ENCODE measurements around the gene ATRIP.
"Not testable (repeated sequence)": the region's sequence is repeated elsewhere in the genome, so short reads cannot be mapped to it uniquely, and the experiment has no call there.

Gene ATRIP

DNA sequence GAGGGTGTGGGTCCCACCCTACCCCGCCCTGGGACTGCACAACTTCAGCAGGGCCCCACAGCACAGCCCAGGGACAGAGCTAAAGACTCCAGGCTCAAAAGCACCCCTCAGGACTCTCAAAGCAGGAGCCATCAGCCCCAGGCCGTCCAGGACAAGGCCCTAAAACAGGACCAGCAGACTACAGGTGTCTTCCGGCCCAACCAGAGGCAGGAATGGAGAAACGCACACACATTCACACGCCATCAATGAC is 26.1 kb downstream of the ATRIP start:
- DNase-seq (no peak), ATAC-seq (replicated peaks) (no peak)
- peak overlapping the region; percentile 98 for H3K27ac Mint-ChIP-seq
- H3K27me3 Mint-ChIP-seq = no peaks in the 10 kb centered on the region
- H3K4me1 Mint-ChIP-seq = peaks cover 52 to 61% of the 10 kb centered on the region in 2 donors
- peak overlapping the region; percentile 84 to 86 for H3K4me3 Mint-ChIP-seq
- no peaks in the 10 kb centered on the region for H3K9me3 Mint-ChIP-seq
- peaks cover 9 to 31% of the 10 kb centered on the region in 2 donors for H3K36me3 Mint-ChIP-seq

DNA sequence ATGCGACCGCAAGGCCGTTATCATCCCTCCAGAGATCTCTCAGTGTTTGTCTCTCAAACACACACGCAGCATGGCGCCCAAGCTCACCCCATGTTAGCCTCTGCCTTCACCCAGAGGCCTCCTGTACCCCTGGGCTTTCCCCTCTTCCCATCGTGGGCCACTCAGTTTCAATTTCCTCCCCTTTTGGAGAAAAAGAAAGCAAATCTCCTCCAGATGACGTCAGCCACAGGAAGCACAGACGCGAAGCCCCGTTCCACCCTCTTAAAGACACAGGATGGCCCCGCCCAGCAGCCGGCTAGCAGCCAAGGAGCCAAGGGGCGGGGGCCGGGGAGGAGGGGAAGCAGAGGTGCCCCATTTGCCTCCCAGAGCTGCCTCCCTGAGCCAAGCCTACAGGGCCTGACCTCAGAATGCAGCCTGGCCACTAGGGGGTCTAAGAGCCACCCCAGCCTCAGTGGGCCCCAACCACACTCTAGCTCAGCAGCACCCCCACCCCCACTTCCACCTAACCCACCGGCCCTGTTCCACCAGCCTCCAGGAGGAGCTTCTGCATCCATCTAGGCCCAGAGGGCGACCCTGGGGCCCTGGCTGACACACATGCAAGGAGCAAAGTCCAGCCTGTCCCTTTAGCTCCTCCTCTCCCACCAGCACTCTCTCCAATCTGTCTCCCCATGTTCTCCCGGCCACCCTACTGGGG is 26.5 kb downstream of the ATRIP start:
- H3K27ac Mint-ChIP-seq = peak overlapping the region; percentile 98
- peaks cover 6 to 27% of the 10 kb centered on the region in 2 donors for H3K36me3 Mint-ChIP-seq
- H3K9me3 Mint-ChIP-seq = no peaks in the 10 kb centered on the region
- H3K4me1 Mint-ChIP-seq = peaks cover 52 to 61% of the 10 kb centered on the region in 2 donors
- H3K4me3 Mint-ChIP-seq = peak overlapping the region; percentile 84 to 86
- no peaks in the 10 kb centered on the region for H3K27me3 Mint-ChIP-seq
- peak; percentile 89 to 92 for ATAC-seq (replicated peaks)
- DNase-seq = peak; percentile 93

- Mint-ChIP-seq H3K4me1 (peaks cover 53 to 61% of the 10 kb centered on the region in 2 donors), H3K9me3 (no peaks in the 10 kb centered on the region), H3K4me3 (peak overlapping the region; percentile 84 to 86), H3K27me3 (no peaks in the 10 kb centered on the region), H3K36me3 (peaks cover 4 to 23% of the 10 kb centered on the region in 2 donors), H3K27ac (peak overlapping the region; percentile 98)
- no peak for DNase-seq
- ATAC-seq (replicated peaks) = no peak
Observed at GRCh38 chr3:48473617-48473952, 27.0 kb downstream of the ATRIP start.

- ATAC-seq (replicated peaks); H3K9me3 Mint-ChIP-seq; H3K4me3 Mint-ChIP-seq; H3K27me3 Mint-ChIP-seq; H3K27ac Mint-ChIP-seq; DNase-seq: not testable (repeated sequence)
- Mint-ChIP-seq H3K36me3 (peaks cover 3 to 18% of the 10 kb centered on the region in 2 donors), H3K4me1 (peaks cover 53 to 61% of the 10 kb centered on the region in 2 donors)
Observed at GRCh38 chr3:48474031-48474430, 27.5 kb downstream of the ATRIP start.

- Mint-ChIP-seq H3K36me3 (peaks cover 0 to 13% of the 10 kb centered on the region in 2 donors), H3K27me3 (no peaks in the 10 kb centered on the region), H3K4me1 (peaks cover 50 to 60% of the 10 kb centered on the region in 2 donors), H3K4me3 (no peak overlapping the region), H3K9me3 (no peaks in the 10 kb centered on the region), H3K27ac (peak overlapping the region; percentile 78)
- ATAC-seq (replicated peaks) (no peak), DNase-seq (no peak)
Observed at GRCh38 chr3:48474619-48475018, 28.1 kb downstream of the ATRIP start.

DNA sequence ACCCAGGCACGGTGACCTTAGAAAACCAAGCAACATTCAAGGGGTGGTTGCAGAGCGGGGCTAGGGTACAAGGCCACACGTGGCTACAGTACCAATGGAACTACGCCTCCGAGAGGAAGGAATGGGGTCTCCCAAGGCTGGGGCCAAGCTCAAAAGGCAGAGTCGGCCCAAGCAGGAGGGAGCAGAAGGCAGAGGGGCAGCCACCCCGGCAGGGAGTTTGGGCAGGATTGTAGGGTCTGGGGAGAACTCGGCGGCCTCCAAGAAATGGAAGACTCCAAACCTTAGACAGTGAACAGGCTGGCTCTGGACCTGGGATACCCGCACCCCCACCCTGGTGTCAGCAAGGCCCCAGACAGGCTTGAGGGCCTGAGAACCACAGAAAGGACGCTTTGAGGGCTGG is 28.7 kb downstream of the ATRIP start:
- Mint-ChIP-seq H3K27me3 (no peaks in the 10 kb centered on the region), H3K9me3 (no peaks in the 10 kb centered on the region), H3K4me3 (no peak overlapping the region), H3K27ac (peak overlapping the region; percentile 78), H3K36me3 (peaks cover 0 to 8% of the 10 kb centered on the region in 2 donors), H3K4me1 (peaks cover 46 to 58% of the 10 kb centered on the region in 2 donors)
- DNase-seq = no peak
- no peak for ATAC-seq (replicated peaks)

DNA sequence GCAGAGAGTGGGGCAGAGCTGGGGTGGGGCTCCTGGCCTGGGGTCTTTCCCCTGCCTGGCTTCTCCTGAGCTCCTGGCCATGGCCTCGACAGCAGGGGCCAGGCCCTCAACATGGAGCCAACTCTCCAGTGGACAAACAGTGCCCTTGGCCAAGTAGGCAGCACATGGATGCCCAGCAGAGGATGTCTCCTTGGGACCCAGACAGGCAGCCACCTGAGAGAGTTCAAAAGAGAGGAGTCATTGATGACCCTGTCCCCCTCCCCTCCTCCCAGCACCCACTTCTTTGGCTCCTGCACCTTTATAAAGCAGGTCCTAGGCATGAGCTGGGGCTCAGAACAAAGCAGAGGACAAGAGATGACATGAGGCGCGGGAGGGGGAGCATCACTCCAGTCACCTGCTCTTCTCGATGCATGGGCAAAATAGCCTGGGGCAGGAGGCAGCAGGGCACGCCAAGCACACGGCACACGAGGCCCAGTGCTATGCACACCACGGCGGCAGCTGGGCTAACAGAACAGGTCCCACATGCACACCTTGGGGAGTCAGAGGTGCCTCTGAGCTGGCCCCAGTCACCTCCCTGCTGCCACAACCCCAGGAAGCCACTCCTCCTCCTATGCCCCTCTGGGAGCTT is 30.0 kb downstream of the ATRIP start:
- ATAC-seq (replicated peaks) (no peak), DNase-seq (no peak)
- peak overlapping the region; percentile 47 for H3K27ac Mint-ChIP-seq
- no peaks in the 10 kb centered on the region for H3K27me3 Mint-ChIP-seq
- H3K4me3 Mint-ChIP-seq = no peak overlapping the region
- H3K9me3 Mint-ChIP-seq = no peaks in the 10 kb centered on the region
- H3K4me1 Mint-ChIP-seq = peaks cover 43 to 56% of the 10 kb centered on the region in 2 donors
- H3K36me3 Mint-ChIP-seq = peaks cover 0 to 4% of the 10 kb centered on the region in 2 donors

DNA sequence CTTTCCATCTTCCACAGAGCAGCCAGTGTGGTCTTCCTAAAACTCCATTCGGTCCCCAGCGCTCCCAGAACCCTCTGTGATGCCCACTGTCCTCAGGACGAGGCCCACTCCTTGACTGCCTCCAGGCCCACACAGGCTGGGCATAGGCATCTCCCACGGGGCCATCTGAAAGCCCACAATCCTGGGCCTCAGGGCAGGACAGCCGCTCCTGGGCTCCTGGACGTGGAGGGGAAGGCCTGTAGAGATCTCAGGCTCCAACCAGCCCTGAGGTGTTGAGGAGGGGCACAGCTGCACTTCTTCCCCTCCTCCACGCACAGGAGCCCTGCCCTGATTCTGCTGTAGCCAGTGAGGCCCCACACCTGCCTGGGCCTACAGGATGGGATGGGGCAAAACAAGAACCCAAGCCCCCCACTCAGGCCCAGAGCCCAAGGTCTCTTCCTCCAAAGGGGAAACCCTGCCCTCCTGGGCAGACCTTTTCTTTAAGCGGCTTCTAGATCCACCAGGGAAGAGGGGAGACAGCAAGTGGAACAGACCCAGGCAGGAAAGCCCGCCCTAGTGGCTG is 31.5 kb downstream of the ATRIP start:
- peak overlapping the region; percentile 97 for H3K27ac Mint-ChIP-seq
- H3K4me3 Mint-ChIP-seq = peak overlapping the region in 1 of 2 donors; percentile 7
- no peaks in the 10 kb centered on the region for H3K27me3 Mint-ChIP-seq
- DNase-seq = no peak
- peaks cover 39 to 52% of the 10 kb centered on the region in 2 donors for H3K4me1 Mint-ChIP-seq
- H3K9me3 Mint-ChIP-seq = no peaks in the 10 kb centered on the region
- peaks cover 0 to under 1% of the 10 kb centered on the region in 2 donors for H3K36me3 Mint-ChIP-seq
- no peak for ATAC-seq (replicated peaks)

DNA sequence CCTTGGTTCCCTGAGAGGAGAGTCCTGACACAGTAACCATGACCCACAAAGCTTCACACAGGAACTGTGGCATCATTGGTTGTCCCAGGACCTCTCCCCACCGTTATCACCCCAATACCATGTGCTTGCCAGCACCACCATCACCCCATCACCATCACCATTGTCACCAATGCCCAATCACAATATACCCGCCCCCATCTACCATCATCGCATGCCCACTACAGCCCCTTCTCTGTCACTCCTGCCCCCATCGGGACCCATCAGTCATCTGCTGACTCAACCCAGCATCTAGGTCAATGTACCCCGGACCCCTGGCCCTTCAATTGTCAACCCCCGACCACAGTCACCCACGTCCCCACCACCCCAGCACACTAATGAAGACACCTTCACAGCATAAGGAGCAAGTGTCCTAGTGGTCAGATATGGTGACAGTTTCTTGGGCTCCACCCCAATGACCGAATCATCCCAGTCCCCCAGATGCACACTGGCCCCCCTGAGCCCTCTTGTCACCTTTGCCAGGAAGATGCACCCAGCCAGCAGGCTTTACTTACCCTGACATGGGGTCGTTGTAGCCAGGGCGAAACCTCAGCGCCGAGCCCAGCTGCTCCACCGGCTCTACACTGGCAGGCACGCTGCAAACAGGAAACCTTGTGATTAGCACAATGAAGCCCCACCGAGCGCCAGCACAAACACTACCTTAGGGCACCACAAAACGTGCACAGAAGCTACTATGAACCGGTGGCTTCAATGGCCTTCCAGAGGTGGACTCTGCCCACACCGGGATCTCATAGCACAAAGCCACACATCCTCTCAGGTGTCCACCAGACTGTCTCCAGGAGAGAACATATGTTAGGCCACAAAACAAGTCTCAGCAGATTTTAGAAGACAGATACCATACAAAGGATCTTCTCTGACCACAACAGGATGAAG is 32.4 kb downstream of the ATRIP start:
- Mint-ChIP-seq H3K27ac (peak overlapping the region; percentile 97), H3K9me3 (no peaks in the 10 kb centered on the region), H3K4me3 (peak overlapping the region; percentile 62 to 65), H3K4me1 (peaks cover 34 to 45% of the 10 kb centered on the region in 2 donors), H3K36me3 (no peaks in the 10 kb centered on the region), H3K27me3 (no peaks in the 10 kb centered on the region)
- DNase-seq (no peak), ATAC-seq (replicated peaks) (peak; percentile 80 to 83)

DNA sequence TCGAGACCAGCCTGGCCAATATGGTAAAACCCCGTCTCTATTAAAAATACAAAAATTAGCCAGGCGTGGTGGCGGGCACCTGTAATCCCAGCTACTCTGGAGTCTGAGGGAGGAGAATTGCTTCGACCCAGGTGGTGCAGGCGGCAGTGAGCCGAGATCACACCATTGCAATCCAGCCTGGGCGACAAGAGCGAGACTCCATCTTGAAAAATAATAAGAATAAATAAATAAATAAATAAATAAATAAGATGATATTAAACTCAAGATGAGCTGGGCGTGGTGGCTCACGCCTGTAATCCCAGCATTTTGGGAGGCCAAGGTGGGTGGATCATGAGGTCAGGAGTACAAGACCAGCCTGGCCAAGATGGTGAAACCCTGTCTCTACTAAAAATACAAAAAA is 34.4 kb downstream of the ATRIP start:
- H3K27ac Mint-ChIP-seq; H3K4me3 Mint-ChIP-seq; H3K9me3 Mint-ChIP-seq; DNase-seq; H3K36me3 Mint-ChIP-seq; ATAC-seq (replicated peaks); H3K27me3 Mint-ChIP-seq: not testable (repeated sequence)
- peaks cover 28 to 41% of the 10 kb centered on the region in 2 donors for H3K4me1 Mint-ChIP-seq

DNA sequence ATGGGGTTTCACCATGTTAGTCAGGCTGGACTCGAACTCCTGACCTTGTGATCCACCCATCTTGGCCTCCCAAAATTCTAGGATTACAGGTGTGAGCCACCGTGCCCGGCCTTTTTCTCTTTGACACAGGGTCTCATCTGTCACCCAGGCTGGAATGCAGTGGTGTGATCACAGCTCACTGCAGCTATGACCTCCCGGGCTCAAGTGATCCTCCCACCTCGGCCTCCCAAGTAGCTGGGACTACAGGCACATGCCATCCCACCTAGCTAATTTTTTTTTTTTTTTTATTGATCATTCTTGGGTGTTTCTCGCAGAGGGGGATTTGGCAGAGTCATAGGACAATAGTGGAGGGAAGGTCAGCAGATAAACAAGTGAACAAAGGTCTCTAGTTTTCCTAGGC is 36.3 kb downstream of the ATRIP start:
- not testable (repeated sequence) for ATAC-seq (replicated peaks); H3K4me3 Mint-ChIP-seq; DNase-seq; H3K36me3 Mint-ChIP-seq; H3K27ac Mint-ChIP-seq; H3K27me3 Mint-ChIP-seq; H3K9me3 Mint-ChIP-seq
- H3K4me1 Mint-ChIP-seq = peaks cover 16 to 22% of the 10 kb centered on the region in 2 donors

- Mint-ChIP-seq H3K36me3 (no peaks in the 10 kb centered on the region), H3K27ac (no peak overlapping the region), H3K27me3 (no peaks in the 10 kb centered on the region), H3K4me1 (peaks cover 0 to 4% of the 10 kb centered on the region in 2 donors), H3K4me3 (no peak overlapping the region), H3K9me3 (no peaks in the 10 kb centered on the region)
- no peak for ATAC-seq (replicated peaks)
- no peak for DNase-seq
Observed at GRCh38 chr3:48486952-48487351, 40.4 kb downstream of the ATRIP start.

GRCh38 chr3:48492461-48493202 is 46.1 kb downstream of the ATRIP start:
- no peaks in the 10 kb centered on the region for H3K27me3 Mint-ChIP-seq
- ATAC-seq (replicated peaks) = peak; percentile 100
- peak overlapping the region in 1 of 2 donors; percentile 41 for H3K4me3 Mint-ChIP-seq
- peaks cover 5 to 14% of the 10 kb centered on the region in 2 donors for H3K4me1 Mint-ChIP-seq
- DNase-seq = no peak
- no peaks in the 10 kb centered on the region for H3K36me3 Mint-ChIP-seq
- peak overlapping the region; percentile 49 for H3K27ac Mint-ChIP-seq
- H3K9me3 Mint-ChIP-seq = no peaks in the 10 kb centered on the region

DNA sequence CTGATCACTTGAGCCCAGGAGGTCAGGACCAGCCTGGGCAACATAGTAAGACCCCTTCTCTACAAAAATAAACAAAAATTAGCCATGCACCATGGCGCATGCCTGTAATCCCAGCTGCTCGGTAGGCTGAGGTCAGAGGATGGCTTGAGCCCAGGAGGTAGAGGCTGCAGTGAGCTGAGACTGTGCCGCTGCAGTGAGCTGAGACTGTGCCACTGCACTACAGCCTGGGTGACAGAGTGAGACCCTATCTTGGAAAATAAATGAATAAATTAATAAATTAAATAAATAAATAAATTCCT is 46.6 kb downstream of the ATRIP start:
- Mint-ChIP-seq H3K27me3 (no peaks in the 10 kb centered on the region), H3K9me3 (no peaks in the 10 kb centered on the region), H3K36me3 (peaks cover 0 to 2% of the 10 kb centered on the region in 2 donors), H3K27ac (no peak overlapping the region), H3K4me1 (peaks cover 5 to 14% of the 10 kb centered on the region in 2 donors), H3K4me3 (no peak overlapping the region)
- ATAC-seq (replicated peaks) (no peak), DNase-seq (no peak)

All from stimulated activated naive B cell treated with anti-CD40 and anti-IgM and Interleukin-4, amounts not matched to agents 10 μg/mL and 1 μg/mL and 100 μg/mL, for 72 hours (primary cell).